Liver (tissue), 9 donors: ENCODE data around the gene TIMM17A. TPM values are rescaled to one million over a fixed set of nuclear protein-coding genes. Genes with fewer than 3 reads are reported as not detected.

ENCODE experiments used
- DNase-seq: peaks from one replicate; pipeline ENCODE4 v3.0.0-alpha.2; 2017; ENCODE audit warnings: low spot score
- H3K27ac ChIP-seq, 2 donors: one replicate each; pipeline ENCODE4 v1.7.0; 2013; ENCODE audit warnings: inconsistent platforms in 2 of 2, low read length in 2 of 2, control low read depth in 1 of 2, low read depth in 1 of 2, mild to moderate bottlenecking in 1 of 2
- H3K27me3 ChIP-seq, 4 donors: one replicate each; pipeline versions ENCODE4 v1.6.1 to v1.7.0; 2013; ENCODE audit warnings: low read length in 3 of 4, inconsistent platforms in 1 of 4, mild to moderate bottlenecking in 1 of 4, moderate library complexity in 1 of 4; ENCODE audit not compliant: control insufficient read depth in 4 of 4, insufficient read depth in 4 of 4
- H3K36me3 ChIP-seq, 4 donors: one replicate each; pipeline versions ENCODE4 v1.6.1 to v1.7.0; 2013; ENCODE audit warnings: low read length in 3 of 4, mild to moderate bottlenecking in 3 of 4, low read depth in 1 of 4, moderate library complexity in 1 of 4; ENCODE audit not compliant: control insufficient read depth in 4 of 4, insufficient read depth in 3 of 4
- H3K4me1 ChIP-seq, 4 donors: one replicate each; pipeline versions ENCODE4 v1.6.1 to v1.7.0; 2013; ENCODE audit warnings: low read length in 3 of 4, mild to moderate bottlenecking in 3 of 4, moderate library complexity in 1 of 4; ENCODE audit not compliant: control insufficient read depth in 4 of 4, insufficient read depth in 4 of 4
- H3K4me3 ChIP-seq, 3 donors: one replicate each; pipeline versions ENCODE4 v1.6.1 to v1.7.0; 2013; ENCODE audit warnings: low read length in 3 of 3, control low read depth in 1 of 3, low read depth in 1 of 3, mild to moderate bottlenecking in 1 of 3
- H3K9ac ChIP-seq, 2 donors: one replicate each; pipeline ENCODE4 v1.7.0; 2013; ENCODE audit warnings: low read length in 2 of 2, mild to moderate bottlenecking in 2 of 2, moderate library complexity in 2 of 2, control low read depth in 1 of 2, low read depth in 1 of 2
- H3K9me3 ChIP-seq, 4 donors: one replicate each; pipeline versions ENCODE4 v1.6.1 to v1.7.0; 2013; ENCODE audit warnings: low read length in 3 of 4; ENCODE audit not compliant: control insufficient read depth in 4 of 4
- EGR1 ChIP-seq, 2 donors: IDR thresholded peaks; 2 replicates each; pipeline ENCODE4 v1.6.1; 2016 to 2018; ENCODE audit warnings: antibody characterized with exemption in 2 of 2, low read depth in 2 of 2
- FOXA1 ChIP-seq: IDR thresholded peaks from 2 replicates; pipeline ENCODE4 v1.6.1; 2016; ENCODE audit warnings: antibody characterized with exemption
- FOXA2 ChIP-seq: IDR thresholded peaks from 2 replicates; pipeline ENCODE4 v1.6.1; 2016; ENCODE audit warnings: antibody characterized with exemption
- GABPA ChIP-seq, 2 donors: IDR thresholded peaks in 1 of 2; conservative IDR thresholded peaks in 1 of 2; 2 replicates each; pipeline ENCODE4 v1.6.1; 2016; ENCODE audit warnings: antibody characterized with exemption in 2 of 2, mild to moderate bottlenecking in 1 of 2, moderate library complexity in 1 of 2
- HNF4A ChIP-seq, 2 donors: conservative IDR thresholded peaks; 2 replicates each; pipeline ENCODE4 v1.6.1; 2016; ENCODE audit warnings: antibody characterized with exemption in 2 of 2, mild to moderate bottlenecking in 2 of 2
- HNF4G ChIP-seq: IDR thresholded peaks from 2 replicates; pipeline ENCODE4 v1.6.1; 2016; ENCODE audit warnings: antibody characterized with exemption
- JUND ChIP-seq, 2 donors: IDR thresholded peaks; 2 replicates each; pipeline ENCODE4 v1.6.1; 2016; ENCODE audit warnings: antibody characterized with exemption in 2 of 2
- NR2F2 ChIP-seq: IDR thresholded peaks from 2 replicates; pipeline ENCODE4 v1.6.1; 2016; ENCODE audit warnings: antibody characterized with exemption
- RAD21 ChIP-seq, 2 donors: IDR thresholded peaks; 2 replicates each; pipeline ENCODE4 v1.6.1; 2016; ENCODE audit warnings: antibody characterized with exemption in 2 of 2, mild to moderate bottlenecking in 2 of 2
- RXRA ChIP-seq, 2 donors: IDR thresholded peaks; 2 replicates each; pipeline ENCODE4 v1.6.1; 2017 to 2018; ENCODE audit warnings: antibody characterized with exemption in 2 of 2, mild to moderate bottlenecking in 1 of 2
- SP1 ChIP-seq: IDR thresholded peaks from 2 replicates; pipeline ENCODE4 v1.6.1; 2018; ENCODE audit warnings: antibody characterized with exemption, mild to moderate bottlenecking
- TAF1 ChIP-seq: conservative IDR thresholded peaks from 2 replicates; pipeline ENCODE4 v1.6.1; 2016; ENCODE audit warnings: antibody characterized with exemption, mild to moderate bottlenecking
- YY1 ChIP-seq: IDR thresholded peaks from 2 replicates; pipeline ENCODE4 v1.6.1; 2016; ENCODE audit warnings: antibody characterized with exemption, mild to moderate bottlenecking
- WGBS: extraction: QIAGEN DNeasy Blood & Tissue Kit; methylation state at CpG from one replicate; pipeline ENCODE4 v1.1.7; 2013; 5-methylcytosine and 5-hydroxymethylcytosine counted together
- polyA plus RNA-seq, 2 donors: library from polyadenylated mRNA; stranded (reverse) in 1 of 2; unstranded in 1 of 2; fragments of 200-250 nt in 1 of 2; fragments of >200 nt in 1 of 2; fragmentation: Nextera tagmentation in 1 of 2; extraction: Ambion mirVana in 1 of 2; gene quantifications; one replicate each; pipeline versions ENCODE4 v1.2.1 to v1.2.3, GENCODE V29; 2013 to 2015
- total RNA-seq, 2 donors: library from RNA; depleted of rRNA; stranded (reverse); fragments of >200 nt; gene quantifications; one replicate each; pipeline ENCODE4 v1.2.3, GENCODE V29; 2014
- TF ChIP-seq, protein P1 (sequence below): IDR thresholded peaks from 2 replicates; pipeline ENCODE4 v1.6.1; 2016; ENCODE audit warnings: antibody characterized with exemption
- TF ChIP-seq, protein P2 (sequence below): fragments of 150-350 bp; IDR thresholded peaks from 2 replicates; pipeline ENCODE4 v1.5.1; 2017; ENCODE audit warnings: improper control_type of control experiment, low read depth, low read length; ENCODE audit not compliant: missing input control
- TF ChIP-seq, protein P3 (sequence below): IDR thresholded peaks from 2 replicates; pipeline ENCODE4 v1.6.1; 2016; ENCODE audit warnings: antibody characterized with exemption, mild to moderate bottlenecking
- TF ChIP-seq, protein P4 (sequence below): IDR thresholded peaks from 2 replicates; pipeline ENCODE4 v1.6.1; 2016; ENCODE audit warnings: antibody characterized with exemption
- TF ChIP-seq, protein P5 (sequence below): IDR thresholded peaks from 2 replicates; pipeline ENCODE4 v1.6.1; 2016; ENCODE audit warnings: antibody characterized with exemption
- donor health status: healthy.
- donor health status: healthy.
- donor health status: healthy.
- donor health status: healthy.
- donor health status: healthy.

TIMM17A gene
- total and polyA plus RNA-seq, 4 donors = 21.1 to 72.1 (median 51.0) TPM

DNA sequence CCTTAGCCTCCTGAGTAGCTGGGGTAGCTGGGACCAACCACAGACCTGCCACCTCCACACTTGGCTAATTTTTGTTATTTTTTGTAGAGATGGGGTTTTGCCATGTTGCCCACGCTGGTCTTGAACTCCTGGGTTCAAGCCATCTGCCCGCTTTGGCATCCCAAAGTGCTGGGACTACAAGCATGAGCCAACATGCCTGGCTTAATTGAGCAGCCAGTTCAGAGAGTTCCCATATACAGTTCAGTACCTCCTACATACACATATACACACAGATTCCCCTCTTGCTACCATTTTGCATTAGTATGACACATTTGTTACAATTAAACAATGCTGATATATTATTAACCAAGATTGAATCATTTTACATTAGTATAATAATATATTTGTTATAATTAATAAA is 30.1 kb downstream of the TIMM17A start:
- peaks cover 0 to 16% (median 6%) of the 10 kb centered on the region in 4 donors for H3K36me3 ChIP-seq
- H3K27me3 ChIP-seq = no peaks in the 10 kb centered on the region
- no peak overlapping the region for H3K9ac ChIP-seq
- H3K4me3 ChIP-seq = no peak overlapping the region
- H3K9me3 ChIP-seq = no peaks in the 10 kb centered on the region
- WGBS = 87% methylated on average over 2 of the region's 2 CpGs
- TF ChIP-seq TAF1 = no peak
- TF ChIP-seq, protein P1, sequence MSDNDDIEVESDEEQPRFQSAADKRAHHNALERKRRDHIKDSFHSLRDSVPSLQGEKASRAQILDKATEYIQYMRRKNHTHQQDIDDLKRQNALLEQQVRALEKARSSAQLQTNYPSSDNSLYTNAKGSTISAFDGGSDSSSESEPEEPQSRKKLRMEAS = no peak
- TF ChIP-seq RXRA (IDR thresholded peaks at IDR 0.05) = no peak
- no peak for TF ChIP-seq JUND (IDR thresholded peaks at IDR 0.05)
- TF ChIP-seq, protein P2, sequence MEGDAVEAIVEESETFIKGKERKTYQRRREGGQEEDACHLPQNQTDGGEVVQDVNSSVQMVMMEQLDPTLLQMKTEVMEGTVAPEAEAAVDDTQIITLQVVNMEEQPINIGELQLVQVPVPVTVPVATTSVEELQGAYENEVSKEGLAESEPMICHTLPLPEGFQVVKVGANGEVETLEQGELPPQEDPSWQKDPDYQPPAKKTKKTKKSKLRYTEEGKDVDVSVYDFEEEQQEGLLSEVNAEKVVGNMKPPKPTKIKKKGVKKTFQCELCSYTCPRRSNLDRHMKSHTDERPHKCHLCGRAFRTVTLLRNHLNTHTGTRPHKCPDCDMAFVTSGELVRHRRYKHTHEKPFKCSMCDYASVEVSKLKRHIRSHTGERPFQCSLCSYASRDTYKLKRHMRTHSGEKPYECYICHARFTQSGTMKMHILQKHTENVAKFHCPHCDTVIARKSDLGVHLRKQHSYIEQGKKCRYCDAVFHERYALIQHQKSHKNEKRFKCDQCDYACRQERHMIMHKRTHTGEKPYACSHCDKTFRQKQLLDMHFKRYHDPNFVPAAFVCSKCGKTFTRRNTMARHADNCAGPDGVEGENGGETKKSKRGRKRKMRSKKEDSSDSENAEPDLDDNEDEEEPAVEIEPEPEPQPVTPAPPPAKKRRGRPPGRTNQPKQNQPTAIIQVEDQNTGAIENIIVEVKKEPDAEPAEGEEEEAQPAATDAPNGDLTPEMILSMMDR = no peak
- no peak for TF ChIP-seq NR2F2
- TF ChIP-seq, protein P3, sequence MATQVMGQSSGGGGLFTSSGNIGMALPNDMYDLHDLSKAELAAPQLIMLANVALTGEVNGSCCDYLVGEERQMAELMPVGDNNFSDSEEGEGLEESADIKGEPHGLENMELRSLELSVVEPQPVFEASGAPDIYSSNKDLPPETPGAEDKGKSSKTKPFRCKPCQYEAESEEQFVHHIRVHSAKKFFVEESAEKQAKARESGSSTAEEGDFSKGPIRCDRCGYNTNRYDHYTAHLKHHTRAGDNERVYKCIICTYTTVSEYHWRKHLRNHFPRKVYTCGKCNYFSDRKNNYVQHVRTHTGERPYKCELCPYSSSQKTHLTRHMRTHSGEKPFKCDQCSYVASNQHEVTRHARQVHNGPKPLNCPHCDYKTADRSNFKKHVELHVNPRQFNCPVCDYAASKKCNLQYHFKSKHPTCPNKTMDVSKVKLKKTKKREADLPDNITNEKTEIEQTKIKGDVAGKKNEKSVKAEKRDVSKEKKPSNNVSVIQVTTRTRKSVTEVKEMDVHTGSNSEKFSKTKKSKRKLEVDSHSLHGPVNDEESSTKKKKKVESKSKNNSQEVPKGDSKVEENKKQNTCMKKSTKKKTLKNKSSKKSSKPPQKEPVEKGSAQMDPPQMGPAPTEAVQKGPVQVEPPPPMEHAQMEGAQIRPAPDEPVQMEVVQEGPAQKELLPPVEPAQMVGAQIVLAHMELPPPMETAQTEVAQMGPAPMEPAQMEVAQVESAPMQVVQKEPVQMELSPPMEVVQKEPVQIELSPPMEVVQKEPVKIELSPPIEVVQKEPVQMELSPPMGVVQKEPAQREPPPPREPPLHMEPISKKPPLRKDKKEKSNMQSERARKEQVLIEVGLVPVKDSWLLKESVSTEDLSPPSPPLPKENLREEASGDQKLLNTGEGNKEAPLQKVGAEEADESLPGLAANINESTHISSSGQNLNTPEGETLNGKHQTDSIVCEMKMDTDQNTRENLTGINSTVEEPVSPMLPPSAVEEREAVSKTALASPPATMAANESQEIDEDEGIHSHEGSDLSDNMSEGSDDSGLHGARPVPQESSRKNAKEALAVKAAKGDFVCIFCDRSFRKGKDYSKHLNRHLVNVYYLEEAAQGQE = no peak
- no peak for TF ChIP-seq YY1
- TF ChIP-seq, protein P4, sequence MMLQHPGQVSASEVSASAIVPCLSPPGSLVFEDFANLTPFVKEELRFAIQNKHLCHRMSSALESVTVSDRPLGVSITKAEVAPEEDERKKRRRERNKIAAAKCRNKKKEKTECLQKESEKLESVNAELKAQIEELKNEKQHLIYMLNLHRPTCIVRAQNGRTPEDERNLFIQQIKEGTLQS = no peak
- TF ChIP-seq, protein P5, sequence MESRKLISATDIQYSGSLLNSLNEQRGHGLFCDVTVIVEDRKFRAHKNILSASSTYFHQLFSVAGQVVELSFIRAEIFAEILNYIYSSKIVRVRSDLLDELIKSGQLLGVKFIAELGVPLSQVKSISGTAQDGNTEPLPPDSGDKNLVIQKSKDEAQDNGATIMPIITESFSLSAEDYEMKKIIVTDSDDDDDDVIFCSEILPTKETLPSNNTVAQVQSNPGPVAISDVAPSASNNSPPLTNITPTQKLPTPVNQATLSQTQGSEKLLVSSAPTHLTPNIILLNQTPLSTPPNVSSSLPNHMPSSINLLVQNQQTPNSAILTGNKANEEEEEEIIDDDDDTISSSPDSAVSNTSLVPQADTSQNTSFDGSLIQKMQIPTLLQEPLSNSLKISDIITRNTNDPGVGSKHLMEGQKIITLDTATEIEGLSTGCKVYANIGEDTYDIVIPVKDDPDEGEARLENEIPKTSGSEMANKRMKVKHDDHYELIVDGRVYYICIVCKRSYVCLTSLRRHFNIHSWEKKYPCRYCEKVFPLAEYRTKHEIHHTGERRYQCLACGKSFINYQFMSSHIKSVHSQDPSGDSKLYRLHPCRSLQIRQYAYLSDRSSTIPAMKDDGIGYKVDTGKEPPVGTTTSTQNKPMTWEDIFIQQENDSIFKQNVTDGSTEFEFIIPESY = no peak
- no peak for TF ChIP-seq SP1
- no peak for TF ChIP-seq HNF4G
- TF ChIP-seq FOXA2 = no peak
- no peak for TF ChIP-seq HNF4A (conservative IDR thresholded peaks at IDR 0.05)
- no peak for TF ChIP-seq FOXA1
- no peak for TF ChIP-seq EGR1 (IDR thresholded peaks at IDR 0.05; ENCODE audit: low read depth in 2 of 2)
- no peak for TF ChIP-seq GABPA (IDR thresholded peaks at IDR 0.05 in 1 of 2, conservative IDR thresholded peaks at IDR 0.05 in 1 of 2)
- no peak for TF ChIP-seq RAD21 (IDR thresholded peaks at IDR 0.05)
- H3K27ac ChIP-seq = no peak overlapping the region
- peaks cover 6 to 21% (median 13%) of the 10 kb centered on the region in 4 donors for H3K4me1 ChIP-seq
- DNase-seq = no peak
